ENCODE measurements around the gene ARNT2. TPM values are rescaled to one million over a fixed set of nuclear protein-coding genes. Genes with fewer than 3 reads are reported as not detected.

The ARNT2 gene
- total and polyA plus RNA-seq, 8 donors, result 0.58 to 27.4 (median 1.6) TPM

DNA sequence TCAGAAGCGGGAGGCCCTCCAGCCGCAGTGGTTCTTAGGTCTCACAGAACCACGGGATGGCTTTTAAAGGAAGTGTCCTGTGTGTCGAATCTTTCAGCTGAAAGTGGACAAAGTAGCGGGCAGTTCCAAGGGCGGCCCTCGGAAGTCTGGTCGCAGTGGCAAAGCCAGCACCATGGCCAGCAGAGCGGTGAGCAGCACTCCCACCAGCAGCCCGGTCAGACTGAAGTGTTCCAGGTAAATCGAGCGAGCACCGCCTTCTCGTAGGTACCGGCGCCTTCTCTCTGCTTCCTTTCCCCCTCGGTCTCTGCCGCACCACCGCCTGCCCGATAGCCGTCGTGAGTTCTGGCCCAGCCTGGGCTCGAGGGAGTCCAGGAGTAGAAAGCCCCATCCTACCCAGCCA lies 187.3 kb downstream of the ARNT2 start:
- DNase-seq, result no peak

DNA sequence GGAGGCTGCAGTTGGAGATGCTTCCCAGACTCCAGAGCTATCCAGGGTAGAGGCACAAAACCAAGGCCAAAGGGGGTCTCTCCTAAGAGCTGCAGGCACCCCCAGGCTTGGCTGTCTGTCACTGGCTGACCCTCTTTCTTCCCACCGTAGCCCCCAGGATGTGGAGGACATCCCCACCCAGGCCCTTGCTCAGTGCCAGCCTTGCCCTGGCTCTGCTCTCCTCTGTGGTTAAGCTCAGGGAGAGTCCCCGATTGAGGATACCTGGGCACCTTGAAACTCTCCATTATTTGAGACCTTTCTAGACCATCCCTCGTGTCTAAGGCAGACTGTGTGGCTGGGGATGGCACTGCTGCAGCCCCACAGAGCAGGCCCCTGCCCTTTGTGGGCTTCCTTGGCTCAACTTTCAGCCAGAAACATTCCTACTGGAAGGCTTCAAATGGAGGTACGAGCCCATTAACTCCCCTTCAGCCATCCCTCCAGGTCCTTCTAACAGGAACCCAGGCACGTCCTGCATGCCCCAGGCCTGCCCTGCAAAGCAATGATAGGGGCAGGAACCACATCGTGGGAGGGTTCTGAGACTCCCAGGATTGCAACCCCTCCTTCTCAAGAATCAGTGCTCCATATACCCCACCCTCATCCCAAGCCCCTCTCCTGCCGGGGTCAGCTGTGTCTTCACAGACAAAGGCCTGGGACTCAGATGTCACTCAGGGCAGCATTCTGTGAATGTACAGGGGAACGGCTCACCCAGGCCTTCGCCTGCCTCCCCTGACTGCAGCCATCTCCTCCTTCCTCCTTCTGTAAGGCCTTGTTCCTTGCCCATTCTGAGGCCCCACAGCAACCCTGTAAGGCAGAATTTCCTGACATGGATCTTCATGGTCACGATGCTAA lies 188.0 kb downstream of the ARNT2 start:
- no peak for DNase-seq
- Histone ChIP-seq H3K36me3 (peaks cover 0 to 33% (median 5%) of the 10 kb centered on the region in 4 donors), H3K4me3 (no peak overlapping the region), H3K27me3 (no peaks in the 10 kb centered on the region), H3K9me3 (no peaks in the 10 kb centered on the region), H3K27ac (no peak overlapping the region), H3K4me1 (peaks cover 0 to 5% (median 0%) of the 10 kb centered on the region in 4 donors)
- TF ChIP-seq EP300 (IDR thresholded peaks at IDR 0.05) (no peak), POLR2AphosphoS5 (IDR thresholded peaks at IDR 0.05) (no peak), POLR2A (IDR thresholded peaks at IDR 0.05) (no peak), CTCF (IDR thresholded peaks at IDR 0.05) (no peak)
- intact Hi-C loops (cut with DNase I; ENCODE audit: low total_unique reads), result no loop called here
- 89 to 98% (median 91%) methylated on average over 8 to 10 of the region's 10 CpGs for WGBS, 5 donors

More for the DNA sequence above, 187.3 kb downstream of the ARNT2 start:
- intact Hi-C loops (cut with DNase I; ENCODE audit: low total_unique reads), result no loop called here
- H3K27me3 ChIP-seq, result no peaks in the 10 kb centered on the region
- peaks cover 0 to 5% (median 0%) of the 10 kb centered on the region in 4 donors for H3K4me1 ChIP-seq
- H3K9me3 ChIP-seq, result no peaks in the 10 kb centered on the region
- TF ChIP-seq CTCF (IDR thresholded peaks at IDR 0.05) (no peak), POLR2AphosphoS5 (IDR thresholded peaks at IDR 0.05) (no peak), EP300 (IDR thresholded peaks at IDR 0.05) (no peak), POLR2A (IDR thresholded peaks at IDR 0.05) (no peak)
- 89 to 98% (median 93%) methylated on average over 23 of the region's 23 CpGs for WGBS, 5 donors
- H3K4me3 ChIP-seq, result no peak overlapping the region
- peaks cover 0 to 28% (median 5%) of the 10 kb centered on the region in 4 donors for H3K36me3 ChIP-seq
- no peak overlapping the region for H3K27ac ChIP-seq

DNA sequence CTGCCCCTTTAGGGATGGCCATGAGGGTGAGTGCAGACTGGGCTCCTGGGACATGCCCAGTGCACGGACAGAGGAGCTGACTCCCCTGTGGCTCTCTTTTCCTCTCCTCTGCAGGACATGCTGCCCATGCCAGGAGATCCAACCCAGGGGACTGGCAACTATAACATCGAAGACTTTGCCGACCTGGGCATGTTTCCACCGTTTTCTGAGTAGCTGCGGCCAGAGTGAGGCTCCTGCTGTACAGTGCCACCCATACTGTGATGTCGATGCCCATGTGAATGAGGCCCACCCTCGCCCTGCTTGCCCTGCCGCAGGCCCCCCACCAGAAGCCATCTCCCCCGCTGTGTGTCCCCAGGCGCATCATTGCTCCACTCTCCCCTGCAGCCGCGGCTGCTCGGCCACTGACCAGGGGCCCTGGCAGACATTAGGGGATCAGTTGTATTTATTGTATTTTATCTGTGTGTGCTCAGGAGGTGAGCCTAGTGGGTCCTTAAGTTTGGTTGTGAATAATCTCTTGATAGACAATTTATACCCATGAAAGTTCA lies 189.4 kb downstream of the ARNT2 start:
- Histone ChIP-seq H3K27ac (no peak overlapping the region), H3K36me3 (peaks cover 0 to 33% (median 5%) of the 10 kb centered on the region in 4 donors), H3K27me3 (no peaks in the 10 kb centered on the region), H3K4me3 (no peak overlapping the region), H3K9me3 (no peaks in the 10 kb centered on the region), H3K4me1 (no peaks in the 10 kb centered on the region)
- TF ChIP-seq POLR2AphosphoS5 (IDR thresholded peaks at IDR 0.05) (no peak), EP300 (IDR thresholded peaks at IDR 0.05) (no peak), CTCF (IDR thresholded peaks at IDR 0.05) (no peak), POLR2A (IDR thresholded peaks at IDR 0.05) (no peak)
- intact Hi-C loops (cut with DNase I; ENCODE audit: low total_unique reads), result no loop called here
- WGBS, 5 donors, result 89 to 96% (median 94%) methylated on average over 10 to 13 of the region's 13 CpGs
- DNase-seq, result no peak

DNA sequence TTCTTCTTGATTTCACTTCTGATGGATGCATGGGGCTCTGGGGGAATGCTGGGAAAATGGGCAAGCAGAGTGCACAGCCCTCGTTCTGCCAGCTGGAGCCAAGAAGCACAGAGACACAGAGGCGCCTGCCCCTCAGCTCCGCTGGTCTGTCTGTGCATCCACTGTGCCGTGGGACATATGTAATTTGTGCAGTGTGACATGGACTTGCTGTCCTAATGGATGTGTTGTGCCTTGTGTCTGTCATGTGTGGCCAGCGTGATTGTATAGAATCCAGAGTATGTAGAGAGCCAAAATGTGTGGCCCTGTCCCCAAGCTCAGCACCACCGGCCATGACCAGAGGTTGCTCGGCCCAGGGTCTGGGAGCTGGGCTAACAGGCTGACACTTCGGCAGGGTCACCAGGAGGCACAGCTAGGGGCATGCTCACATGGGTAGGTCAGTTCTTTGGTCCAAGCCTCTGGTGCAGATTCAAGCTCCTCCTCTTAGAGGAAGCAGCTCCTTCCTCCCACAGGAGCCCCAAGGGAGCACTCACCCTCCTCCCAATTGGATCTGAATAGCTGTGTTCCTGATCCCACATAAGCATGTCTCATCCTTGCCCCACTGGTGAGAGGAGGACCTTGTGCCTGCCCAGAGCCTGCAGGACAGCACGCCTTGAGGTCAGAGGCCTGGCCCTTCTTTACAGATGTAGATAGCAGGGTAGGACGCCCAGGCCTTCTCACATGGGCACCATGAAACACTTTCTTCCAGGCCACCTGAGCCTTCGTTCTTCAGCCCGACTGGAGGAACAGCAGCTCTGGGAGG lies 190.1 kb downstream of the ARNT2 start:
- intact Hi-C loops (cut with DNase I; ENCODE audit: low total_unique reads), result no loop called here
- TF ChIP-seq EP300 (IDR thresholded peaks at IDR 0.05), result no peak
- no peak for TF ChIP-seq CTCF (IDR thresholded peaks at IDR 0.05)
- no peak for TF ChIP-seq POLR2A (IDR thresholded peaks at IDR 0.05)
- no peak for TF ChIP-seq POLR2AphosphoS5 (IDR thresholded peaks at IDR 0.05)
- no peaks in the 10 kb centered on the region for H3K9me3 ChIP-seq
- H3K4me3 ChIP-seq, result no peak overlapping the region
- peaks cover 0 to 33% (median 5%) of the 10 kb centered on the region in 4 donors for H3K36me3 ChIP-seq
- no peak overlapping the region for H3K27ac ChIP-seq
- no peak for DNase-seq
- H3K27me3 ChIP-seq, result no peaks in the 10 kb centered on the region
- H3K4me1 ChIP-seq, result no peaks in the 10 kb centered on the region
- 82 to 92% (median 90%) methylated on average over 11 to 12 of the region's 12 CpGs for WGBS, 5 donors
